ENCODE measurements around the gene EMP1.

The EMP1 gene, protein sequence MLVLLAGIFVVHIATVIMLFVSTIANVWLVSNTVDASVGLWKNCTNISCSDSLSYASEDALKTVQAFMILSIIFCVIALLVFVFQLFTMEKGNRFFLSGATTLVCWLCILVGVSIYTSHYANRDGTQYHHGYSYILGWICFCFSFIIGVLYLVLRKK

DNA sequence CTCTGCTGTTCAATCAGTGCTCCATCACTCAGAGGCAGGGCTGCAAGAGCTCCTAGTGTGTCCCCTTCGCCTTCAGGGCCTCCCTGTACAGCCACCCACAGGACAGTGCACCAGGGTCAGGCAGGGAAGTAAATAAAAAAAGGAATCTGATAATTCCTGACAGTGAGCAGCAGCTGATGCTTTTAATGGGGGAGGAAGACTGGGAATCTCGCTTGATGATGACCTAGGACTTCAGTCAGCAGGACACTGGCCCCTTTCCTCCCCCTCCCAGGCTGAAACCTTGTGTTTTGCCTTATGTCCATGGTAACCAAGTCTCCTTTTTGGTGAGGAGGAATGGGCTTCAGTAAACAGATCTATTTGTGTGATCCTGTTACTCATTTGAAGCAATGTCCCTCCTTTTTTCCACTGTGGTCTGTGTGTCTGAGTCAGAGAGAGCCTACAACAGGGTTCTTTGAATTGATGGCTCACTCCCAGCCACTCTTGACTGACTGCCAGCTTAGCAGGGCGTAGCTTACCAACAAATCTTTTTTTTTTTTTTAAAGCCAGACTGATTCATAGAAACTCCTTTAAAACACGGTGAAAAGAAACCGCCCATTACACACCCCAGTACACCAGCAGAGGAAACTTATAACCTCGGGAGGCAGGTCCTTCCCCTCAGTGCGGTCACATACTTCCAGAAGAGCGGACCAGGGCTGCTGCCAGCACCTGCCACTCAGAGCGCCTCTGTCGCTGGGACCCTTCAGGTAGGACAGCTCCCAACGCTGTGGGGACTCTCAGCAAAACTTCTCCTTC is at the start of gene EMP1:
EMP1 (plus strand) TSS at position 597 of the 792 bp plus-strand sequence. CDS start 14,785 bp downstream, outside the sequence.
- DNase-seq (ENCODE audit: low read depth), result peak; percentile 55

DNA sequence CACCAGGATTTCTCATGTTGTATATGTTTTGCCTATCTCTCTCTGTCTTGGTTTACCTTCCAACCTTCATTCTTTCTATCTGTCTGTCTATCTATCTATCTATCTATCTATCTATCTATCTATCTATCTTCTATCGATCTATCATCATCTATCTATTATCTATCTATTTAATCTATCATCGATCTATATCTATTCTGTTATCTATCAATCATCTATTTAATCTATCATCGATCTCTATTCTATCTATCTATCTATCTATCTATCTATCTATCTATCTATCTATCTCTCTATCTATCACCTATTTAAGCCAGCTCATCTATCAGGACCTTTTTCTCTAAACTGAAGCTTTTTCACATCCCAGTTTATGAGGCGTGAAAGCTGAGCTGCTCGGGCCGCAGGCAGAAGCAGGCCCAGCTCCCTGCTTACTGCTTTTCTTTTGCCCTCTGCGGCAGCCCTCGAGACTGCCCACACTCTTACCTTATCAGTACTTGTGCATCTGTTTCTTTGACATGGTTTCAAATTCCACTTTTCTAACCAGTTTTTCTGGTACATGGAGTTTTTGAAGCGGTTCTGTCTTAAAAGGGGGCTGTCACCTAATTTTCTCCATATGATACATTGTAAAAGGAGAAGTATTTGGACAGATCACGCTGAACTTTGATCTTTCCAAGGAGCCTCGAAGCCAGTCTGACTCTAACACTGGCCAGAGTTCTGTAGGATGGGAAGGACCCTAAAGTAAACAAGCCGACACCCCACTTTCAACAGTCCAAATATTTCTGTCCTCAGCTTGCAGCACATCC is 48.6 kb upstream of the EMP1 start:
- DNase-seq (ENCODE audit: low read depth), result no peak

DNA sequence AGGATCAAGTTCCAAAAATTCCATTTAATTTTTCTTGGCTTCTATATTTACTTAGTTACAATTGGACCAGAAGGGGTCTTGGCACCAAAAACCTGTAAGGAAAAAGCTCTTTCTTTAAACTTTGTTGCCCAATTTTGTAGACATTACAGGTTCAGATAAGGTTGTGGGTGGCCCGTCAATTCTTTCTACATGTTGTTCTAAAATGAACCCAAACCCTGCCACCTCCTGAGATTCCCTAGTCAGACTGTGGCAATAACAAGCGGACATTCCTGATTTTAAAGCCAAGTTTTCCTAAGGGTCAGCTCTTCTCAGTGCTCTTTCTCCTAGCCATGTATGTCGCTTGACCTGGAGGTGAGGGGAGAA is 48.1 kb upstream of the EMP1 start:
- no peak for DNase-seq (ENCODE audit: low read depth)

DNA sequence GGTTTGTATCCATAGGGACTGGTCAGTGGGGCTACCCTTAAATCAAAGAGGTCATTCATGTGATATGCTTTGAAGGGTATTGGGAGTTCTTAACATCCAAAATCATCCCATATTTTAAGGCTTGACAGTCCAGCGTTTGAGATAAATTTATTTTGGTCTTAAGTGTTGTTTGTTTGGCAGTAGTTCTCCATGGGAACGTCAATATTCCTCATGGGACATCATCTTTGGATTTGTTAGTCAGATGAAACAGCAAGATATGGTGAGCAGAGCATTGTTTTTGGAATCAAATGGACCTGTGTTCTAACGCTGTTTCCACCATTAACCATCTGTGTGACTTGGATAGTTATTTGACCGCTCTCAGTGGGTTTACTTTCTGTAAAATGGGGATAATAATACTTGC is 47.1 kb upstream of the EMP1 start:
- no peak for DNase-seq (ENCODE audit: low read depth)

DNA sequence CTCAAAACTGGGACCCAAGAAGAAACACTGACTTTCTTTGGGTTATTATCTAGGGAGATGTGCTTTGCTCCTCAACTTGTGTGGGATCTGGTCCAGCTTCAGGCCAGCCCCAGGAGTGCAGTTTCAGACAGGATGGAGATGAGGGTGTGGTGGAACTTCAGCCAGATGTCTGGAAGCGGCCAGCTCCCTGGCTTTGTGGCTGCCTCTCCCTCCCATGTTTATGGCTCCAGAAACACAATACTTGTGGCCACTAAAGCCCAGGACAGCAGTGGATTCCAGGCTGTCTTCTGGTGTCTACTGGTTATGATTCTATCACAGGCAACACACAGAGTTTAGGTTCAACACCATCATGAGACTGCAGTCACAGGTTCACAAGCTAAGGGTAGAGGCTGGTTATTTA is 44.2 kb upstream of the EMP1 start:
- DNase-seq (ENCODE audit: low read depth), result no peak

DNA sequence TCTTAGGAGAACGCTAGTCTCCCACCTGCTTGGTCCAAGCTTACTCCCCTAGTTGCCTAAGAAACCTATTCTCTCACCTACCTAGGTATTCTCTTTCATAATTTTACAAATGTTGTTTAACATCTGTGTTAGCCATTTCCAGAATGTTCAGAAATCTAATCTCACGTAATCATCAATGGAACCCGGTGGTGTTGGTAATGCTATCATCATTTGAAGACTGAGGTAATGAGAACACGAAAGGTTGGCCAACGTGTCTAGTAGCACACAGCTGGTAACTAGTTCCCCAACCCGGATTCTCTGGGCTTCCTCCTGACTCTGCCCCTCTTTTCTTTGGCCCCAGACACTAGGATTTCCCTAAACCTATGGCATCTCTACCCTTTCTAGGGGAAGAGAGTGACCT is 43.8 kb upstream of the EMP1 start:
- DNase-seq (ENCODE audit: low read depth), result no peak

DNA sequence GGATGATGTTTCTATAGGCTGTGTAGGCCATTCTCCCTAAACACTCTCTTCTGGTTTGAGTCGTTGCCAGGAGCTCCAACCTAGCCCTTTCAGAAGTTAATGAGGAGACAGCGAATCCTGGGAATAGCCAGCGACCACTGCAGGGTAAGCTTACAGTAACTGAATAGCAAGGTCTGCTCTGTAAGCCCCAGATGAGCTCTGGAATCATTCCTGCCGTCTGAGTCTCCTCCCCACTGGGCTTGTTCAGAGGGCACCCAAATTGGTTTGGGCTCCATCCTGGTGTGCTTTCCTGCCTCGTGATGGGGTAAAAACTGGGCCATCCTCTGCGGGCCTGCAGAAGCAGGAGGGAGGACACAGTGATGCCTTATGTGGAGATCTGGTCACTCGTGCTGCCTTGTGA is 43.3 kb upstream of the EMP1 start:
- DNase-seq (ENCODE audit: low read depth), result no peak

DNA sequence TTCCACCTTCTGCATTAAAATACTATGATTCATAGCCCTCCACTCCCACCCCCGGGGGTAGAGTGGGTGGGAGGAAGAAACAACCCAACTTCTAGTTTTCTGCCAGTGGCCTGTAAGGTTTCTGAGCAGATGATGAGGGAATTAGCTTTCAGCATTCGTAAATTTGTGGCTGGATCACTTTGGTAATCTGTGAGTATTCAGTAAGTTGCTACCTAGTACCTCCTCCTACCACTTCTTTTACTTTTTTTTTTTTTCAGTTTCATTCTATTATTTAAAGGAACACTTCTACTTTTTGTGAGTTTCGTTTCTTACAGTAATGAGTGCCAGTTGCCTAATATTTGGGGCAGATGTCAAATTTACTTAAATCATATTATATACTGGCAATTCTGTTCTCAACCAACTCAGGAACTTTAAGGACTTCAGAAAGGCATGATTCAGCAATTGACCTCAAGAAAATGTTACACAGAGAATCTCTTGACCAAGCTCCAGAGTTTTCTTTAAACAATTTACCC is 42.4 kb upstream of the EMP1 start:
- DNase-seq (ENCODE audit: low read depth), result no peak

DNA sequence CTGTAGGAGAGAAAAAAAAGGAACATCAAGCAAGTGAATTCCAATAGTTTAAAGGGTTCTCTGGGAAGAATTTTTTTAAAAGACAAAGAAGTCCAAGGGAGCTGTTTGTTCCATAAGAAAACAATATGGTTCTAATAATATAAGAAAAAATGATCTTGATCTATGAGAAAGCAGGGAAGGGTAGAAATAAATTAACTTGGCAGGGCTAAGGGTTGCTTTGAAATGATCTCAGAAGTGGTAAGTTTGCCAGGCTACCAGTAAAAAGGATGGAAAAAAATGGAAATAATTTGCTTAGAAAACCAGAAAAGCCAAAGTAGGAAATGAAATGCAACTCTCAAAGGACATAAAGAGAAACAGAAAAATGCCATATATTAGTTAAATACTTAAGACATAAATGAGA is 41.7 kb upstream of the EMP1 start:
- no peak for DNase-seq (ENCODE audit: low read depth)

DNA sequence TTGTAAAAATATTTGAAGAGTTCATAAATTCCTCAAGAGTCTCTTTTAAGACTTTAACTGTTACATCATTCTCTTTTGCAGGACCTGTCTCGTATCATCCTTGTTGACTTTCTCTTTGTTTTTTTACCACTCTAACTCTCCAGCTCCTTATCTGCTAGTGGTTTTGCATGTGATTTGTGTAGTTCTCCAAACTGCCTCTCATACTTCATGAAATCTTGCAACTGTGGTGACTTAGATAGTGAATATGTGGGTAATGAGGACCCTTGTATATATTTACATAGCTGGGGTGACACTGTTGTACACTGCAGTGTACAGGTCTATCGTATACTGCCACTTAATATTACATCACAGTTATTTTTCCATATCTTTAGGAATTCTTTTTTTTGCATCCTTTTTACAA is 40.2 kb upstream of the EMP1 start:
- DNase-seq (ENCODE audit: low read depth), result no peak

DNA sequence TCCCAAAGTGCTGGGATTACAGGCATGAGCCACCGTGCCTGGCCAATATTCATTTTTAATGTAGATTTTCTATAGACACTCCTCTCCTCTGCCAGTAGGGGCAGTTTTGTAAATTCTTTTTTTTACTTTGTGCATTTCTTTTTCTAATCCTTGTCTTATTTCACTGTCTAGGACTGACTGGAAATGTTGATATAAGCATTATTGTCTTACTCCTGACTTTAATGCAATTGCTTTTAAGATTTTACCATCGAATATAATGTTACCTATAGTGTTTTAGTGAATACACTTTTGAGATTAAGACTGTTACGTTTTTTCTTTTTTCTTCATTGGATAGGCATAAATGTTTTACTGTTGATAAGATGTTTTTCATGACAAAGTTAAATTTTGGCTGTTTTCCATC is 35.4 kb upstream of the EMP1 start:
- no peak for DNase-seq (ENCODE audit: low read depth)

DNA sequence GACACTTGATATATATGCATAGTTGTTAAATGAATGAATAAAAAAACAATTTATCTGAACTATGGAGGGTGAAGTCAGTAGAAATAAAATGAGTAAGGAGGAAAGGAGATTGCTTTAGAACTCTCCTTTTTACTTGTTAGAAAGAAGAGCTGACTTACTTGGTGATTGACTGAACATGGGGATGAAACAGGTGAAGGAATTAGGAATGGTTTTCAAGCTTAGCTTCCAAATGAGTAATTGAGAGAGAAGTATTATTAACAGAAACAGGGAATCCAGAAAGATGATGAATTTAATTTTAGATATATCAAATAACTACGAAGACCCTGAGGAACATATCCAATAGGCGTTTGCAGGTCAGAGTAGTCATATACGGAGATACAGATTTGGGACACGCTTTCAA is 33.6 kb upstream of the EMP1 start:
- DNase-seq (ENCODE audit: low read depth), result no peak

DNA sequence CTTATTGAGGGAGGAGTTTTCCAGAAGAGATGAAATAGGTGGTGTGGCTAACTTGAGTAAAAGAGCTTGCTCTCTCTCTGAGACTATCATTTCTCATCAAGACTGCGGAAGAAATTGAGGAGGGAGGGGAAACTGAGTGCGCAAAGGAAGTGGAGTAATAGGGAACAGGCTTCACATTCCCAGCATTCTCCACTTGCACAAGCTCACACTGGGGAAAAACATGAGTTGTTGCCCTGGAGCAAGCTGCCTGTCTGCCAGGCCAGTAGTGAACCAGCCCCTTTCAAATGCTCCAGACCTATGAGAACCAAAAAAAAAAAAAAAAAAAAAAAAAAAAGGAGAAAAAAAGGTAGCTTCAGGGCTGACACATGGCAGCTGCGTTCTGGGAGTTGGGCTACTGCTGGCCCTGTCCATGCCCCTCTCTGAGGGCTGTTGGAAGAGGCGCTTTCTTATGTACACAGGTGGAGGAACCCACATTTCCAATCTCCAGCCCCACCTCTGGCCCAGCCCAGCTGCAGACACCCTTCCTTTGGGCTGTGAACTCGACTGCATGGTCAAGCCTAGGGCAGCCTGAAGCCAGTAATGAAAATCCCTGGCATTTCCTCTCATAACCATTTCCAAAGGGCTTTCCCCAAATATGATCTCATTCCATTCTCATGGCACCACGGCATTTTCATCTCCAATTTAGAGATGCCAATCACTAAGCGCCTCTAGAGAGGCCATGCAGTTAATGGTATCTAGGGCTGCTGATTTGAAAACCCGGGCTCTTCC is 32.5 kb upstream of the EMP1 start:
- DNase-seq (ENCODE audit: low read depth), result no peak

DNA sequence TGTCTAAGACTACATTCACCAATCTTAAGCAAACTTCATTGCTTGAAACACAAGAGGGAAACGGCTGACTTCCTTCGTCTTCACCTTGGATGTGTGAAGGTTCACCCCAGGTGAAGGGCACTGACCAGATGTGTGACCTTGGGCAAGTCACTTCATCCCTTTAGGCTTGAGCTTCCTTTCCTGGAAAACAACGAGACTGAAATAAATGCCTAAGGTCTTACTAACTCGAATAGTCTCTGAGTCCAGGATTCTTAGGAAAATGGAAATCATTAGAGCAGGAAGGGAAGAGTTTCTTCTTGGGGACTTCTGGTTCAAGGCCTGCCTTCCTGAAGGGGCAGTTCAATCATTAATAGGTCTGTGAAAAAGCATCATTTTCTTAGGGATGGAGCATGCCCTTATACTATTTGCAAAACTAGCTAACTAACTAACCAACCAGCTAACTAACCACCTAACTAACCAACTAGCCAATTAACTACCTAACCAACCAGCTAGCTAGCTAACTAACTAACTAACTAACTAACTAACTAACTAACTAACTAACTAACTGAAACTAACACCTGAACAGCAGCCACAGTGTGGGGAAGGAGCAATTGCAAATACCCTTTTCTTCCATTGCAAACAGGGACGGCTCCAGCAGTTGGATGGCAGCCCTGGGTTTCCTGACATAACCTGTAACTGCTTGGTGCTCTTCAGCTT is 31.5 kb upstream of the EMP1 start:
- DNase-seq (ENCODE audit: low read depth), result no peak

DNA sequence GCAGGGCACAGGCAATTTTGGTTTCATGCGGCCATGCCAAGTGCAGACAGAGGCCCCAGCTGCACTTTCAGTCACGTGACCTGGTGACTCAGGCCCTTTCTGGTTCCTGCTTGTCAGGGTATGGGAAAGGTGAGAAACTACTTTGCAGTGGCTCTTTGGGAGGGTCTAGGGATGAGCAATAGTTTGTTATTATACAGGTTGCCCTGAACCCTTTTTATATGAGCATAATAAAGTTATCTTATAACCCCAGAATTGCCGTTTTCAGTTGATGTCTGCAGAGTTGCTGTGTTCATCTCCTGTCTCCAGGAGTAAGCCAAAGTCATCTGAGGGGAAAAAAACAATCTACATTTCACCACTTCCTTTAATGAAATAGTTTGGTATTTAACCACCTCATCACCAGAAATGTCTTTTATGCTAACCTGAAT is 30.9 kb upstream of the EMP1 start:
- DNase-seq (ENCODE audit: low read depth), result peak; percentile 57

DNA sequence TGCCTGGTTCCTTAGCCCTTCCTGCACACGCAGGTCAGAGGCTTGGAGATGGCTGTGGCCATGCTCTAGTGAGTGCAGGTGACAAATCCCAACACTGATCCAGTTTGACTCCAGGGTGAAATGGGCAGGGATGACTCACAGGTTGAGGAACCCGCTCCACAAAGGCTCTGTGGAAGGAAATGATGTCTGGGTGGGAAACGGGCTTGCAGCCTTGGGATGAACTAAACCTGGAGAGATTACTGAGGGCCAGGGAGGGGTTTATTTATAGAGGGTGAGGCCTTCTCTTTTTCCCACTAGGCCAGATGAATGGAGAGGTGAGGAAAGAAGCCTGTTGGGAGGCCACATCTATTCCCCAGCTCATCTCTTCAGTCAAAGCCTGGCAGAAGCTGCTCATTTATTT is 29.3 kb upstream of the EMP1 start:
- DNase-seq (ENCODE audit: low read depth), result no peak

DNA sequence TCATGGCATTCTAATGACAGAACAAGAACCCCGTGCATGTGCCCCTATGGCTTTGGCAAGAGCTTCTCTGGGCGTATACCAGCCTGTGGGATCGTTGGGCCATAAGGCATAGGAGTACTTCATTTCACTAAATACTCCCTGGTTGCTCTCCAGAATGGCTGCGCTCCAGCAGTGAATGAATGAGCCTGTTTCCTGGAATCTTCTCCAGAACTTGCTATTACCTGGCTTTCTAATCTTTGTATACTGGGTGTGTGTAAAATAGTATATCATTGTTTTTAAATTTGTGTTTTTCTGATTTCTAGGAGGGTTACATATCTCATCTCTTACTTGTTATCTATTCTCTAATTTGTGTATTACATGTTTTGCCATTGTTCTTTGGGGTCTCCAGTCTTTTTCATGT is 28.6 kb upstream of the EMP1 start:
- DNase-seq (ENCODE audit: low read depth), result no peak

DNA sequence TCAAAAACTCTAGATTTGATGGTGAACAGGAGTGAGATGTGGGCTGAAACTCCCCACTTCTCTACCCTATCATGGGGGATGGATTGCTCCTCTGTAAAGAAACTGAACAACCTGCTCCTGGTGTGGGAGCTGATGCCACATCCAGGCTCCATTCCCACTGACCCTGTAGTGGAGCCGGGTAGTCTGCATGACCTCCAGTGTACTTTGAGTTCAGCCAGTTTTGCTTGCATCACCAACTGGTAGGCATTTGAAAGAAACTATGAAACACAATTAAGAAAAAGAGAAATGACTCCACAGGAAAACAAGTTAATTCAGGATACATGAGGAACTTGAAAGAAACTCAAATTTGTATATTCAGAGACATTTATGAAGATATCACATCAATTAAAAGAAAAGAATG is 27.3 kb upstream of the EMP1 start:
- DNase-seq (ENCODE audit: low read depth), result no peak

DNA sequence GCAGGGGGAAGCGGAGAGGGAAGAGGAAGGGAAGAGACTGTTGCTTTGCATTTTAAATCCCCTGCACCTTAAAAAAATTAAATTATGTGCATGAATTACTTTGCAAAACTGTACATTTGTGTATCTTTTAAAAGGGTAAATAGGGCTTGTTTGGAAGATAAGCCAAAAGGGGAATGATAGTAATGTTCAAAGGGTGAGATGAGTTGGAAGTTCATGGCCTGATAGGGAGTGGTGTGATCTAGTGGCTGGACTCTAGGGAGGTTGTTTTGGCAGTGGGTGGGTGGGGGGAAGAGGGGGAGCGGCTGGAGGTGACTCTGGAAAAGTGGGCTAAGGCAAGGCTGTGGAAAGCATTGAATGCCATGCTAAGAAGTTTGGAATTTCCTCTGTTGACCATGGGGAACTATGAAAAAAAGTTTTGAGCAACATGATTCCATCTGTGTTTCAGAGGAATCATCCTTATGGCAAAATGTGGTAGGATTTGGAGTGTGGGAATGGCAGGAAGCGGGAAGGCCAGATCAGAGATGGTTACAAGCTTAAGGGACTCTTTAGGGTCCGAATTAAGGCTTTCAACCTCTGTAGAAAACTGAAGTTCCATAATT is 25.5 kb upstream of the EMP1 start:
- DNase-seq (ENCODE audit: low read depth), result no peak

DNA sequence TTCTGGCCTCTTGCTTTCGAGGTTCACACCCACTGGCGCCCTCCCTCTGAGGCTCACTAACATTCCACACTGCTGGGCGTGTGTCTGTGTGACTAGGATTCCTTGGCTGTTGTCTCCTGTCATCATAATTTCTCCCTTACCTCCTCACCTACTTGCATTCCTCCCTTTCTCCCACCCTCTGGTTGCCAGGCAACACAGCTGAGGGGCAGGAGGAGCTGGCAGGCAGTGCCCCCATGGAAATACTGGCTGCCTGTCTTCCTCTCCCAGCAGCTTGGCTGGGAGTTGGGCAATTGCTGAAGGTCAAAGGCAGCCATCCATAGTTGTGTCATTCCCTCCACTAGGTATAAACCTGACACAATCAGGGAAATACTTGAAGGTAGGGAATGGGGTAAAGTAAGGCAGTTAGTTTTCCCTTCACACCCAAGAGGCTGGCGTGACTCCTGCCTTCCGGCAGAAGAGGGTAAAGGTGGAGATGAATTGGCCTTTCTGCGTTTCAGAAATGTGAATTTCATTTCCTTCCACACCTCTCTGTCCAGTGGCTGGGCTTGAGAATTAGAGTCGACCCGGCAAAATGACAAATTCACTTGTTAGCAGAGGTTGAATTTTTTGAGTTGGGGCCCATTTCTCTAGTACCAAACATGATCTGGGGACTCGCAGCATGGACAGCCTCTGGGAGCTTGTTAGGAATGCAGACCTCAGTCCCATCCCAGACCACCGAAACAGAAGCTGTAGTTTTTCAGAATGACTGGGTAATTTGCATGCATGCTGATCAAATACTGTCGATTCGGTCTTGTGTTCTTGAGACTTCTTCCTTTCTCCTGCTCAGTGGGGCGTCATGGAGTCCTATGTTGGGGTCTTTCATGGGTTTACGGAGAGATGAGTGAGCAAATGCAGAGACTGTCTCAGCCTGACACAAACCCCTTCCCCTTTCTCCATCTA is 24.3 kb upstream of the EMP1 start:
- no peak for DNase-seq (ENCODE audit: low read depth)

Data from activated T-helper 1 cell treated with Interleukin-2 at 50 U/mL for 16 hours (primary cell).